NOMO-1 (cell line): Measurements from ENCODE around the gene MBNL2.

Experiments
- DNase-seq, 2 experiments: peaks; one replicate each; lab custom pipeline; 2025; ENCODE audit not compliant: unreplicated experiment in 2 of 2; lab: John Stamatoyannopoulos, UW

MBNL2 gene

DNA sequence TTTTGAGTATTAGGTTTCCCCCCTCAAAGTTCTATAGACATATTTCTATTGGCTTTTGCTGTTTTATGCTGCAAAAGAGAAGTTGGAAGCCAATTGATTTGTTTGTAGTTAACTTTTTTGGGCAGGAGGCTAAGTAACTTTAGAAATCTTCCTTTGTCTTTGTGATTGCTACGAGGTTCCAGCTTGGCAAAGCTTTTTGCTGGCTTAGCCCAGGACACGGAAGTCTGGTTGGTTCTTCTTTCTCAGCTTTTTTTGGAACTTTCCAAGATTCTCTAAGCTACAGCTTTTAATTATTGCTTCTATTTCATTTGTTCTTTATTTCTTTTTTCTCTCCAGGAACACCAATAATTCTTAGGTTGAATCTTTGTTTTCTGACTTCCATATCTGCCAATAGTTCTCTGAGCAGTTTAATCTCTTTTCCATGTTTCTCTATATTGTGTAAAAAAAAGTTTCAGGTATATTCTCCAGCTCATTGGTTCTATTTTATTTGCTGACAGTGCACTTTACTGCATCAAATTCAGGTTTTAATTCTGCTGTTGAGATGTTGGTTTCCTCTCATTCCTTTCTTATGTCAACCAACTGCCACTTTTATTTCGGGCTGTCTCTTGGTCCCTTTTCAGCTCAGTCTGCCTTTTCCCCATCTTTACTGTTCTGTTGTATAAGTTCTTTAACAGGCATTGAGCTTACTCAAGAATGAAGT lies 27.8 kb downstream of the MBNL2 start:
- DNase-seq = no peak

DNA sequence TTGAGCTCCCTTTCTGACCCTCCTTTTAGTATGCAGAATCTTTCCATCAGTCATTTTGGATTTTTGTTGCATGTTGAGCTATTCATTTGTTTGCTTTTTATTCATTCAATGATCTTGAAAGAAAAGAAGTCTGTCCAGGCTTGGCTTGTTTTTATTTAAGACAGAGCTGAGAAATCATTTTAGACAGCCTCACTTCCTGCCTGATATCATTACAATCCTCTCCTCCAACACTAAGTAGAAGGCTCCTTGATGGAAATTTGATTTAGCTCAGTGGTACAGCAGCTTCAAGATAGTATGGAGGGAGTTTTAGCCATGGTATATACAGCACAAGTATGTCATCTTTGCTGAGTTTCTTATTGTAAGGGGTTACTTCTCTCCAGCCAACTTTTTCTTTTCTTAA lies 28.4 kb downstream of the MBNL2 start:
- no peak for DNase-seq

DNA sequence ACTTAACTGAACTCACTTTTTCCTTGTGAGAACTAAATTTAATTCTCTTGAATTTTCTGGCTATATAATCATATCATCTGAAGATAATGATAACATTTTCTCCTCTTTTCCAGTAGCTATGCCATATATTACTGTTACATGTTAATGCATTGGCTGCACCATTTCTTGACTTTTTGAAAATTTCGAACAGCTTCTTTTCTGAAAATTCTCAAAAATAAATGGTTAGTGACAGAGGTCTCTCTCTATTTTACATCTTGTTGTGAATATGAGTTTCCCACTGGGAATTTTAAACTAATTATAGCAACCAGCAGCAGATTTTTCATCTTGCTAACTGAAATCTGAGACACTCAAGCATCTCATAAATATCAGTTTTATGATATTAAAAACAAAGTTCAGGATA lies 30.6 kb downstream of the MBNL2 start:
- no peak for DNase-seq

DNA sequence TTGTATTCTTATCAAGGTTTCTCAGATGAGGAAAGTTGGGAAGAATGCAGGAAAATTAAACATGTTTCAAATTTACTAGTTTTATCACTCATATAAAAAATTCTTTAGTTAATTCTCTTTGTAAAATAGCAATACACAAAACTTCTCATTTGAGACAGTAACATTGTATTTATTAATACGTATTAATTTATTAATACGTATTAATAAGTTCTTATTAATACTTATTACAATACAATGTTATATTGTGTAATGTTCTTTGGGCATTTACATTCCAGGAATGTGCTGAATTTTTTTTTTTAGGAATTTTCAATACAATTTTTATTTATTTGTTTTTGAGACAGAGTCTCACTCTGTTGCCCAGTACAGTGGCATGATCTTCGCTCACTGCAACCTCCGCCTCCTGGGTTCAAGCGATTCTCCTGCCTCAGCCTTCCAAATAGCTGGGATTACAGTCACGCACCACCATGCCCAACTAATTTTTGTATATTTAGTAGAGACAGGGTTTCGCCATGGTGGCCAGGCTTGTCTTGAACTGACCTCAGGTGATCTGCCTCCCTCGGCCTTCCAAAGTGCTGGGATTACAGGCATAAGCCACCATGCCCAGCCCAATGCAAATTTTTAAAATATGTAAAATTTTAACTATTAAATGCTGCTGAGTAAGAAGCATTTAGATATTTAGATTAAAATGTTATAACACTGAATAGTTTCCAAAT lies 31.6 kb downstream of the MBNL2 start:
- no peak for DNase-seq

DNA sequence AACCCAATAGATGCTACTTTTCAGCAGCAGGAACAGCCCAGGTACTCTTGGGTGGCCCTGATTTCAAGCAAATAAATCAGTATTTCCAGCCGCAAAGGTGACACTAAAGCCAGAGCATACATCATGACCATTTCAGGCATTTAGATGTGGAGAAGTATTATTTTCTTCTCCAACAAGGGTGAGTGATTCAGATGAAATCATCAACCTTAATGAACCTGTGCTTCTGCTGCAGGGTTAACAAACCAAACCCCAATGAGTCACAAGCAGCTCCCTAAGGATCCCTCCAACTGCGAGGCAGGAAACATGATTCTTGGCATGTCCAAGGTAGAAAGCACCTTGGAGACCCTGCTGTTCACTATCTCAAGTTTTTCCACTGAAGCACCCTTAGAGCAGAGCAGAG lies 32.7 kb downstream of the MBNL2 start:
- no peak for DNase-seq

DNA sequence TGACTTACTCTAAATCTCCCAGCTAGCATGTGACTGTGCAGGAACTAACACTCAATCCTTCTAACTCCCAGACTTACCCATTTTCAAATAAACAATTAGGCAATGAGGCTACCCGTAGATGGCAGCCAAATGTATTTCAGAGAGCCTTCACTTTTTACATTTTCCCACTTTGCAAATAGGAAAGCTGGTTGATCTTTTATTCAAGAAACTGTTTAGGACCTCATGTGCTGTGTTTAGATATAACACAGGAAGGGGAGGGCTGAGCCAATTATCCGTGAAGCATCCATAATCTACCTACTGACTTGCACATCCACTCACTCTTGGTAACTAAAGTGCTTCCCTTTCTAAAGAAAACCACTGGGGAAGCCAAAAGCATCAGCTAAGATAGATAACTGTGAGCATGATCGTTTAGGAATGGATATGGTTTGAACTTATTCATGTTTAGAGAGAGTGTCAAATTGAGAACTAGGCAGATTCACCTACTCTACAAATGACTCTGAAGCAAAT lies 33.4 kb downstream of the MBNL2 start:
- no peak for DNase-seq

DNA sequence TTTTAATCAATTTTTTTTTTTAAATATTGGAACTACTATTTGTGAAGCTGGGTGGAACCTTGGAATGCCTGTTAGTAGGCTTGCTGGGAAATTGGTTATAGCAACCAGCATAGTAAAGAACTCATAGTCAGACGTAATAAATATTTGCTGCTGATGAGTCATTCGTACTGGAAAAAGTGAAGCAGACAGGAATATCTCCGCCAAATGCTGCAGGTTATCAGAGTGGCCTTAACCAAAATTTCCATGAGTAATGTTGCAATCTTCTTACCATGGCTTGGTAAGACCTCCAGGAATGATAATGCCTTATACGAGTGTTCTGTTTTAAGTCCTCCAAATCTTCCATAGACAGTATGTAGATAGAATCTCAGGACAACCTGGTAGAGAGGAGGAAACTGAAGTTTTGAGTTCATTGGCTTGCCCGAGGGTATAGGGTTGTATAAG lies 34.2 kb downstream of the MBNL2 start:
- no peak for DNase-seq

DNA sequence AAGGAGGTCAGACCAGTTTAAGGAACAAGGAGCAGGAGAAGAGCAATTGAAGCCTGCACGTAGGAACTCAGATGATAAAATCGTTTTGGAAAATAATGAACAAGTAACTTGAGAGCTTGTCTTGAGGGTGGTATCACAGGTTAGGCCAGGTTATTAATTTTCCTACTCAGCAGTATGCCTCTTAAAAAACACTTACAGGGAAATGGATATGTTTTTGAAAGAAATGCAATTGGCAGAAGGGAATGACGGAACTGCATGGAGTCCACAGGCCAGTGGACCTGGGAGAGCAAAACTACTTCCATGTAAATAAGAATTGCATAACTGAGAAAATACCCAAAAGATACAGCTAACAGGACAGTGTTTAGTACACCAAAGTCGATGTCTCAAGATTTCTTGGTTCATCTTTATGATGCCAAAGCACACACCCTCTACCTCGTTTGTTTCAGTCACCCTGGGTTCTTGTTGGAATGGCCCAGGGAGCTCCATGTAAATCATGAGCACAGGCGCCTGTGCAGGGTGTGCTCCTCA lies 35.2 kb downstream of the MBNL2 start:
- no peak for DNase-seq

DNA sequence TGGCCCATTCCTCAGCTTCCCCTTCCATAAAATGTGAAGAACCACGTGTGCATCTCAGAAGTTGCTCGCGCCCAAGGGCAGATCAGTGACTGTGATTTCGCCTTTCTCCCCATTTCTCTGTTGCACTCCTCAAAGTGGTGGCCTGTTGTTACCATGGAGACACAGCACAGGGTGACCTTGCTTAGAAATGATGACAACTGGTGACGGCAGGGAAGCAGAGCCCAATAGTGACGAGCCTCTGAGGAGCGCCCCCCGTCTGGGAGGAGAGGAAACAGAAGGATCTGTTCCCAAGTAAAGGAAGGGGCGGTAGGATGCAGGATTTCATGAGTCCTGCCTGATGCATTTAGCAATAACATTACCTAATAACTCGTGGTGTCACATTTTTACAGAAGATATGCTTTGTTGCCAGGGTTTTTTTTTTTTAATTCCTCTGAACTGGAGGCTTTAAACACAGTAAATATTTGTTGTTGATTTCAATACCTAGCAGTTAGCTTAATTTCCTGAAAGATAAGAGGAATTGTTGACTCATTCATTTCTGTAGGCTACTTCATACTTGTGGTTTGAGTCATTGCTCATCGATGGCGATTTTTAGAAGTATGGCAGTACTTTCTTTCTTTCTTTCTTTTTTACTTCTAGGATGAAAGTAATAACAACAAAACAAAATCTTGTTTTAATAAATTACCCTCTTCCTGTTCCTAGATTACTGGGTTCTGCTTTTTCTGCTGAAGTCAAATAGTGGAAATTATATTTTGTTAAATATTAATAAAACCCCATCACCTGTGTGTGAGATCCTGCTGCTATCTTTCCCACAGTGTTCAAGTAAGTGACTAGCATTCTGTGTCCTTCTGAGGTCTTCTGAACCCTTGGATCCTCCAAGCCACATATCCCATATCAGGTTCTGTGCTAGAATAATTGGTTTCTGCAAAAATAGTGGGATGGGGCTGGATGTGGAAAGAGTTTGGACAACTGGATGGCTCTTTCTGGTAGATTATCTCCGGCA lies 36.0 kb downstream of the MBNL2 start:
- peak in 1 of 2 experiments; percentile 41 for DNase-seq

DNA sequence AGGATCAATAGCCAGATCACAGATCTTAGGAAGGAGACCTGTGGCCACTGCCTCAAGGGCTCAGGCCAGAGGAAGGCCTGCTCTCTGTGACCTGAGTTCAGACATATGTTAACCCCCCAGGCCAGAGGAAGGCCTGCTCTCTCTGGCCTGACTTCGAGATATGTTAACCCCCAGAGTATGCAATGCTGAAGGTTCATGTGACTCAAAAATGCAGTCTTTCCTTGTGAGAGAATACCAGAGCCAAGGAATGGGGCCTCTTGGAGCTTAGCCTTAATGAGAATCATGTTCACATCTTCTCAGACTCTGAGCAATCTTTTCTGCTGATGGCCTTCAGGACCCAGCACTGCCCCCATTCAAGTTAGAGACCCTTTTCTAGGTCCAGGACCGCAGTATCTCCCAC lies 36.7 kb downstream of the MBNL2 start:
- no peak for DNase-seq

DNA sequence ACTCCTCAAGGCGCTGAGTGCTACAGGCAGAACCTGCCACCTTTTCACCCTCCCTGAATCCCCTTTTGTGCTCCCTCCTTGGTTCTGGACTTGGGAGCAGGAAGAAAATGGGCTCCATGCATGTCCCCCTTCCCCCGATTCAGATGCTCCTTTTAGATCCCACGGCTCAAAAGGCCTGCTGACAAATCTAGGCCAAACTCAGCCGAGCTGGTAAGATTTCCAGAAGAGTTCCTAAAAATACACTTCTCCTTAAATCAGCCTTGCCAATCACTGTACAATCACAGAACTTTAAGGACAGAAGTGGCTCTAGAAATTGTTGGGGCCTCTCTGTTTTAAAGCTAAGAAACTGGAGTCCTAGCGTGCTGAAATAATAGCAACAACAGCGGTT lies 37.3 kb downstream of the MBNL2 start:
- no peak for DNase-seq

DNA sequence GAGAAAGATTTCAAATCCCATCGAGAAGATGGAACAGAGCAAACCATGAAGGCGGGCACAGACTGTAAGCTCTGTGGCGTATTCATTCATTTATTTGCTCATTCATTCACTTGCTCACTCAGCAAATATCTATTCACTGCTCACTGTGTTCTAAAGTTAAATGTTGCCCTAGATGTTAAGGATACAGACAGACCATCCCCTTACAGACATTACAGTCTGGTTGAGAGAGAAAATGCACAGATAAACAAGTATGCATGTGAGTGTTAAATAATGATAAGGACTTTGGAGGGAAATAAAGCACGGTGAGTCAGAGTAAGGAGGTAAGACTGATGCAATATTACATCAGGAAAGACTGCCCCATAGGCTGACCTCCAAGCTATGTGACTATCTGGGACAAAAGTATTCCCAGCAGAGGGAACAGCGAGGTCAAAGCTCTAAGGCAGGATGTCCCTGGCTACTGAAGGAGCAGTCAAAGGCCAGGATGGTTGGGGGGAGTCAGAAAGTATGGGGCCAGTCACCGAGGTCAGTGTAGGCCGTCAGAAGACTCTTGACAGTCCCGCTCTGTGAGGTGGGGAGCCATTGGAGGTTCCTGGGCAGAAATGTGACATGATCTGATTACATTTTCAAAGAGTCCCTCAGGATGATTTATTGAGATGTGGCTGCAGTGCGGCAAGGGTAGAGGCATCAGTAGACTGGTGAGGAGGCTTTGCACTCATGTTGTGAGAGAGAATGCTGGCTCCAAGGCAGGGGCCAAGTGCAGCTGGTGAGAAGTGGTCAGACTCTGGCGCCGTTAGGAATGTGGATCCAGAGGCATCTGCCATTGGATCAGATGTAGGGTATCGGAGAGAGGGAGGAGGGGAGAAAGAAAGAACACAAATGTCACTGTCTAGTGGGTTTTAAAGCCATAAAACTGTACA lies 37.9 kb downstream of the MBNL2 start:
- no peak for DNase-seq

DNA sequence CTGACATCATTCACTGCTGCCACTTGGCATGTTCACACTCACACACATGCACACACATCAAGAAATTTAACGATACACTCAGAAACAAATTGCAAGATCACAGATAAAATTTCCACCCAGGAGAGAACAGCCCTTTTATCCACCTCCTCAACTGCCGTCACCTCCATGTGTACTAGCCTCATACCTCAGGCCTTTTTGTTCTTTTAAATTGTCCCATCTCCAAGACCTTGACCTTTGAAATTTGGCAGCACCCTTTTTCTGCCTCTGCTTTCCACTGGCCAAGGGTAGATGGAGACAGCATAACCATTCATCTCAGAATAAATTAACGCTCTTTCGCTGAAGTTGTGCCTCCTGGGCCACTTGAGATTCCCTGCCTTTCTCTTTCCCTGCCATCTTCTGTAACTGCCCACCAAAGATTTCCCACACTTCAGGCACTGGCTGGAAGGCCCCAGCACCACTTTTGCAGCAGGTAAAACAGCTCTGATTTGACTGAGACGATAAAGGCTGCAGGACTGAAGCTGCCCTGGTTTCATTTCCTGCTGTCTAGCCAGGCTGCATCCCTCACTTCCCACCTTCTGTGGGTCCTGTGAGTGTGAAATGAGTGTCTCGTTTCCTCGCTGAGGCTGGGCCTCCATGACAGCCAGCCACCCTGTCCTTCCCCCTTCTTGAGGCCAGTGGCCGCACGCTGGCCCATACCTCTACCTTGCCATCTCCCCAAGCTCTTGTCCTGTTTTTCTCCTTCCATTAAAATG lies 39.3 kb downstream of the MBNL2 start:
- peak in 1 of 2 experiments; percentile 48 for DNase-seq

DNA sequence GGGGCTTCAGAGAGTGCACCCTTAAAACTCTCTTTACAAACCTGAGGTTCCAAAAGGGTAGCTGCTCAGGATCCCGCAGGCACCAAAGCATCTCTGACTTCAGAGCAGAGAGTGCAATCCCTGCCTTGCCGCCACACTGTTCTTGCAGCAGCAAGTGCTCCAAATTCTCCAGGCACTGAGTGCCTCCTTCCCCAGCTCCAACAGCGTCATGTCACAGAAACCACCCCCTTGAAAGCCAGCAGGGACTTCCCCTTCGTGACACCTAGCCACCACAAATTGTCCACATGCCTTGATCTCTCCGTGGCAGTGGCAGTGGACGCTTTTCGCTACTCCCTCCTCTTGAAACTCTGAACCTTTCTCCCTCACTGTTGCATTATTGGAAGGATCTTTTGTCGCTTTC lies 39.9 kb downstream of the MBNL2 start:
- no peak for DNase-seq

DNA sequence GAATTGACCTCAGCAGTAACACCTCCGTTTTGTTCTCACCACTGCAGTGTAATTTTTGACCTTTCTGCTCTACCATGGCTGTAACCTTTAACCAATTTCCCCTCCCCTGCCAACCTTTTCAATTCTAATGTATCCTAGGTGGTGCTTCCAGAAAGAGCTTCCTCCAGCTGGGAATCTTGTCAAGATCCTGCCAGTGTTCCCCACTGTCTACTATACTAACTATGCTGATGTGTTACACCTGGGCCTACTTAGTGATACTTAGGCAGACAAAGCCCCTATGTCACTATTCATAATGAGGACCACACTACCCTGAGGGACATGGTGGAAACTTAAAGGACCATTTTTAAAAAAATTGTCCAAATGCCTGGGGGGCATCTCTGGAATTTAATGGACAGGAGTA lies 41.0 kb downstream of the MBNL2 start:
- DNase-seq = no peak

DNA sequence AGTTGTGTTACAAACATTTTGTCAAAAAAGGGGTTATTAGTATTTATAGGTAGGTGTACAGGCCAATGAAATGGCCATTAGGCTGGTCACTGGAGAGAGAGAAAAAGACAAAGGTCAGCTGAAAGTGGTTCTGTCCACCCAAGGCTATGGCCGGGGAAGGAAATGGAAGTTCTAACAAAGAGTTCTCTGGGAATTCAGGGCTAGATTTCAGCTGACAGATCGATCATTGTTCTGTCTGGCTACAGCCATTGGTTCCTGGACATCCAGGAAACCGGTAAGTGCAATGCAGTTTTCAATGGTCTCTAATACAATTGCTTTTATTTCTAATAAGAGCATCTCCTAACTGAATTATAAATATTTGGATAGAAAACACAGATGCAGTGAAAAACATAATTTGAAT lies 42.5 kb downstream of the MBNL2 start:
- no peak for DNase-seq

DNA sequence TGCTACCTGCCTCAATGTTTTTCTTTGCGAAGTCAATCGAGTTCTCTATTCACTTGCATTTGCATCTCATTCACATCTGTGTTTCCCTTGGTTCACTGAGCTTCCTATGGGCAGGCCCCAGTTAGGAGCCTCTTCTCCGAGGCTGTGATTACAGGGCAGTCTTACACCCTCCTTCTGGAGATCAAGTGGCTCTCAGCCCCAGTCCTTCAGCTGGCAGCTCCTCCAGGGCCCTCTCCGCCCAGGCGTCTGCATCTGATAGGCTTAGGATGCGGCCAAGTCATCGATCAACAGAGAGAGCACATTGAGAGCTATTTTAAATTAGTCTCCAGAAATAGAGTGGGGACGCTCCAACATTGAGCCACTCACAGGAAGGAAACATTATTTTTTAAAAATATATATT lies 44.2 kb downstream of the MBNL2 start:
- DNase-seq = no peak

DNA sequence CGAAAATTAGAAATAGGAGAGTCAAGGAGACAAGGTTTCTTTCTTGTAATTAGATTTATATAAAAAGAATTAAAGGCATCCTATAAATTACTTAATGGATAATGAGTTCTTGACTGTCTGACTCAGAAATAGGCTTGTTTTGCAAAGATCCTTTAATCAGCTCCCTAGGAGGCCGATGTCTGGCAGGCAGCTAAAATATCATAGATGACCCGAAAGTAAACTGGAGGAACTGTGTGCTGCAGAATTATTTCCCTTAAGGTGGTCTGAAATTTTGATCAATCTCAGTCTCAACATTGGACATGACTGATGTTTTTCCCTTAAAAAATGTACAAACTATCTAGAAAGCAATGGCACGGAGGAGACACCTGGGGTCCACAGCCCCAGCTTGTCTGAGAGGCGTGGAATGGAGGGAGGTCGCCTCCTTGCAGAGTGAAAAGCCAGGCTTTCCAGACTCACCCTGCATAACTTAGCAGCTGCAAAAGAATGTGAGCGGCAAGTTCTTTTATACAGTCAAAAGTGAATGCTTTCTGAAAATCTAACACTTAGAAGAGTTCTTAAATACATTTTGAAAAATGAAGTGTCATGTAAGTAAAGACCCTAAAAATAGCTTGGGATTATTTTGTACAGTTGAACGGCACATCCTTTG lies 44.8 kb downstream of the MBNL2 start:
- no peak for DNase-seq
